ENCODE measurements around the gene CCR5AS.
A peak's percentile ranks its signal among the peaks of the same experiment; 100 is the strongest.

CCR5AS gene

GRCh38 chr3:46375218-46375617 is 31.6 kb downstream of the CCR5AS start:
- DNase-seq: no peak

GRCh38 chr3:46374755-46375154 is 32.1 kb downstream of the CCR5AS start:
- no peak for DNase-seq

- DNase-seq: peak; percentile 35
Measured at GRCh38 chr3:46372492-46373359, 34.1 kb downstream of the CCR5AS start.

GRCh38 chr3:46371519-46372340 is 35.1 kb downstream of the CCR5AS start:
- DNase-seq: no peak

- DNase-seq: no peak
Measured at GRCh38 chr3:46370839-46371518, 35.9 kb downstream of the CCR5AS start, which contains the start of gene CCR5. Gene CCR5 (plus strand): TSS chr3:46370946. CDS start chr3:46372903, 1,957 bp downstream.

- DNase-seq: no peak
Measured at GRCh38 chr3:46369675-46370132, 37.2 kb downstream of the CCR5AS start.

GRCh38 chr3:46369151-46369550 is 37.7 kb downstream of the CCR5AS start:
- DNase-seq: no peak

GRCh38 chr3:46368569-46368968 is 38.3 kb downstream of the CCR5AS start:
- peak; percentile 35 for DNase-seq

GRCh38 chr3:46367811-46368210 is 39.1 kb downstream of the CCR5AS start:
- no peak for DNase-seq

GRCh38 chr3:46365737-46366524 is 40.9 kb downstream of the CCR5AS start:
- no peak for DNase-seq

GRCh38 chr3:46365041-46365440 is 41.8 kb downstream of the CCR5AS start:
- no peak for DNase-seq

- no peak for DNase-seq
Measured at GRCh38 chr3:46361408-46362283, 45.2 kb downstream of the CCR5AS start.

- DNase-seq: no peak
Measured at GRCh38 chr3:46360907-46361306, 46.0 kb downstream of the CCR5AS start.

GRCh38 chr3:46359733-46360493 is 47.0 kb downstream of the CCR5AS start:
- DNase-seq: peak; percentile 41

- DNase-seq: no peak
Measured at GRCh38 chr3:46358466-46358865, 48.4 kb downstream of the CCR5AS start.

GRCh38 chr3:46356909-46357308 is 50.0 kb downstream of the CCR5AS start:
- no peak for DNase-seq

- DNase-seq: no peak
Measured at GRCh38 chr3:46356276-46356675, 50.6 kb downstream of the CCR5AS start.

GRCh38 chr3:46354984-46355383 is 51.9 kb downstream of the CCR5AS start:
- no peak for DNase-seq

- no peak for DNase-seq
Measured at GRCh38 chr3:46354478-46354877, 52.4 kb downstream of the CCR5AS start.

GRCh38 chr3:46353647-46354410 is 53.0 kb downstream of the CCR5AS start, which contains the start of gene CCR2:
Gene CCR2 (plus strand): TSS chr3:46354111. CDS start chr3:46357528, 3,417 bp downstream.
- no peak for DNase-seq
